HS-27A (cell line): Measurements from ENCODE around the gene STKLD1.

ENCODE experiments used
- DNase-seq: peaks from one replicate; pipeline ENCODE4 v3.0.0-alpha.2; 2012; ENCODE audit warnings: low read depth, missing footprints

STKLD1 gene

GRCh38 chr9:133345596-133345995, 30.6 kb upstream of the STKLD1 start:
- DNase-seq, result no peak

- DNase-seq, result no peak
Measured at GRCh38 chr9:133346021-133346785, 30.0 kb upstream of the STKLD1 start.

GRCh38 chr9:133347515-133347984, 28.6 kb upstream of the STKLD1 start:
- DNase-seq, result no peak

- DNase-seq, result peak; percentile 71
Measured at GRCh38 chr9:133347985-133348717, 28.0 kb upstream of the STKLD1 start, which contains the start of the genes MED22 and RPL7A. TSS of gene MED22 (minus strand) at chr9:133348131. CDS start at chr9:133346662, 1,469 bp downstream. TSS of gene RPL7A (plus strand) at chr9:133348218. CDS start at chr9:133348244, 26 bp downstream.

GRCh38 chr9:133348718-133349573, 27.2 kb upstream of the STKLD1 start:
- no peak for DNase-seq

- DNase-seq, result no peak
Measured at GRCh38 chr9:133349965-133350616, 26.1 kb upstream of the STKLD1 start.

- no peak for DNase-seq
Measured at GRCh38 chr9:133351526-133351907, 24.6 kb upstream of the STKLD1 start.

GRCh38 chr9:133351908-133352634, 24.1 kb upstream of the STKLD1 start:
- no peak for DNase-seq

- DNase-seq, result no peak
Measured at GRCh38 chr9:133352635-133353340, 23.4 kb upstream of the STKLD1 start.

- no peak for DNase-seq
Measured at GRCh38 chr9:133353548-133353947, 22.6 kb upstream of the STKLD1 start.

GRCh38 chr9:133354766-133355165, 21.4 kb upstream of the STKLD1 start:
- no peak for DNase-seq

GRCh38 chr9:133355881-133356357, 20.2 kb upstream of the STKLD1 start:
- no peak for DNase-seq

- DNase-seq, result no peak
Measured at GRCh38 chr9:133356391-133357091, 19.6 kb upstream of the STKLD1 start, which contains the start of the genes SURF1 and SURF2. TSS of gene SURF1 (minus strand) at chr9:133356487. CDS start at chr9:133356453, 34 bp downstream. TSS of gene SURF2 (plus strand) at chr9:133356550. CDS start at chr9:133356593, 43 bp downstream.

- DNase-seq, result no peak
Measured at GRCh38 chr9:133357656-133358055, 18.5 kb upstream of the STKLD1 start.

- no peak for DNase-seq
Measured at GRCh38 chr9:133359399-133360175, 16.6 kb upstream of the STKLD1 start.

GRCh38 chr9:133360400-133361393, 15.5 kb upstream of the STKLD1 start:
- DNase-seq, result no peak

GRCh38 chr9:133361507-133362092, 14.6 kb upstream of the STKLD1 start:
- DNase-seq, result no peak
